ENCODE results near the gene AUTS2. TPM values are rescaled to one million over a fixed set of nuclear protein-coding genes. Genes with fewer than 3 reads are reported as not detected.

AUTS2 gene
- total RNA-seq, 1 experiment from 2014 or later: 2.5 TPM

- CTCF ChIA-PET: no interaction called here
- POLR2A ChIA-PET: no interaction called here
Measured at GRCh38 chr7:69827558-69827957, 229.3 kb downstream of the AUTS2 start.

GRCh38 chr7:69832356-69832755 lies 234.1 kb downstream of the AUTS2 start:
- POLR2A ChIA-PET: no interaction called here
- no peaks in the 10 kb centered on the region for H3K27me3 ChIP-seq (ENCODE audit: control insufficient read depth, insufficient read depth, low read length)
- ATAC-seq (no peak), DNase-seq (ENCODE audit: low read depth, low spot score) (no peak)
- in situ Hi-C loops (cut with HindIII; ENCODE audit: low pct_unique_long_range_greater_than_20kb, low sequenced_read_pairs): no loop called here
- H3K36me3 ChIP-seq (ENCODE audit: control insufficient read depth, insufficient read depth, low read length): no peaks in the 10 kb centered on the region
- no peak overlapping the region for H3K4me3 ChIP-seq (ENCODE audit: low read depth in 2 of 2, low read length in 2 of 2)
- CTCF ChIA-PET: no interaction called here
- intact Hi-C loops (cut with micrococcal nuclease; ENCODE audit: unreplicated experiment): no loop called here
- no peaks in the 10 kb centered on the region for H3K9me3 ChIP-seq (ENCODE audit: control insufficient read depth, insufficient read depth, low read depth, low read length)
- BruUV-seq (replicated peaks): no TSS peak
- no peak overlapping the region for H3K27ac ChIP-seq (ENCODE audit: low read length)
- no peaks in the 10 kb centered on the region for H3K4me1 ChIP-seq (ENCODE audit: control insufficient read depth, insufficient read depth, low read length)
- no peak for TF ChIP-seq CTCF (IDR thresholded peaks at IDR 0.05)
- TF ChIP-seq POLR2AphosphoS5 (IDR thresholded peaks at IDR 0.05; ENCODE audit: low read depth, low read length): no peak
- no peak for TF ChIP-seq REST (IDR thresholded peaks at IDR 0.05; ENCODE audit: insufficient read depth in 1 of 2, low read depth in 2 of 2, low read length in 1 of 2)
- no peak for TF ChIP-seq TCF7L2 (IDR thresholded peaks at IDR 0.05; ENCODE audit: low read depth, low read length)
- no peak for TF ChIP-seq SIN3A (IDR thresholded peaks at IDR 0.05; ENCODE audit: borderline replicate concordance, insufficient read depth, low read depth, low read length)

More at GRCh38 chr7:69827558-69827957, 229.3 kb downstream of the AUTS2 start:
- Histone ChIP-seq H3K27ac (ENCODE audit: low read length) (no peak overlapping the region), H3K4me3 (ENCODE audit: low read depth in 2 of 2, low read length in 2 of 2) (no peak overlapping the region), H3K9me3 (ENCODE audit: control insufficient read depth, insufficient read depth, low read depth, low read length) (no peaks in the 10 kb centered on the region), H3K27me3 (ENCODE audit: control insufficient read depth, insufficient read depth, low read length) (no peaks in the 10 kb centered on the region), H3K36me3 (ENCODE audit: control insufficient read depth, insufficient read depth, low read length) (no peaks in the 10 kb centered on the region), H3K4me1 (ENCODE audit: control insufficient read depth, insufficient read depth, low read length) (no peaks in the 10 kb centered on the region)
- TF ChIP-seq POLR2AphosphoS5 (IDR thresholded peaks at IDR 0.05; ENCODE audit: low read depth, low read length) (no peak), TCF7L2 (IDR thresholded peaks at IDR 0.05; ENCODE audit: low read depth, low read length) (no peak), CTCF (IDR thresholded peaks at IDR 0.05) (no peak)
- intact Hi-C loops (cut with micrococcal nuclease; ENCODE audit: unreplicated experiment) (no loop called here), in situ Hi-C loops (cut with HindIII; ENCODE audit: low pct_unique_long_range_greater_than_20kb, low sequenced_read_pairs) (no loop called here)
- BruUV-seq (replicated peaks): no TSS peak
- ATAC-seq (no peak), DNase-seq (ENCODE audit: low read depth, low spot score) (no peak)

All from Panc1 (cell line).